Psoas muscle (tissue), 8 donors: ENCODE data around the gene EHMT1. TPM values are rescaled to one million over a fixed set of nuclear protein-coding genes. Genes with fewer than 3 reads are reported as not detected.
"Not testable (repeated sequence)": the region's sequence is repeated elsewhere in the genome, so short reads cannot be mapped to it uniquely, and the experiment has no call there.

Experiments
- ATAC-seq, 4 donors: fragments of 200-7000 bp; cut with Tn5 transposase; one replicate each; pipeline ENCODE4 v1.9.1; 2020; ENCODE audit warnings: moderate library complexity in 3 of 4, mild to moderate bottlenecking in 2 of 4
- DNase-seq, 2 donors: peaks; one replicate each; pipeline ENCODE4 v3.0.0-alpha.2; 2020
- H3K27ac ChIP-seq: fragments of 200-600 bp; one replicate; pipeline ENCODE4 v1.8.0; 2022
- H3K27me3 ChIP-seq, 3 donors: fragments of 200-600 bp in 1 of 3; one replicate each; pipeline versions ENCODE4 v1.6.1 to v1.8.0; 2013 to 2022; ENCODE audit warnings: low read length in 2 of 3, mild to moderate bottlenecking in 2 of 3, moderate library complexity in 1 of 3; ENCODE audit not compliant: insufficient read depth in 3 of 3
- H3K36me3 ChIP-seq, 2 donors: fragments of 200-600 bp in 1 of 2; one replicate each; pipeline versions ENCODE4 v1.6.1 to v1.8.0; 2013 to 2022; ENCODE audit warnings: low read depth in 1 of 2, mild to moderate bottlenecking in 1 of 2, moderate library complexity in 1 of 2; ENCODE audit not compliant: insufficient read depth in 1 of 2
- H3K4me1 ChIP-seq: fragments of 200-600 bp; one replicate; pipeline ENCODE4 v1.8.0; 2022
- H3K4me3 ChIP-seq: fragments of 200-600 bp; one replicate; pipeline ENCODE4 v1.8.0; 2022; ENCODE audit warnings: mild to moderate bottlenecking
- H3K9me3 ChIP-seq: fragments of 200-600 bp; one replicate; pipeline ENCODE4 v1.8.0; 2022
- WGBS, 3 donors: extraction: QIAGEN DNeasy Blood & Tissue Kit; methylation state at CpG; one replicate each; pipeline versions ENCODE4 v1.1.6 to v1.1.7; 2013; 5-methylcytosine and 5-hydroxymethylcytosine counted together
- intact Hi-C, 2 donors: fragments of 100-400 bp; cut with DNase I; formaldehyde crosslinking; loops; one replicate each; pipeline versions ENCODE4 v1.11.0 to v1.14.2; 2022
- polyA plus RNA-seq, 3 donors: library from polyadenylated mRNA; stranded (reverse); fragments of 200-250 nt; gene quantifications; one replicate each; pipeline ENCODE4 v1.2.3, GENCODE V29; 2013
- total RNA-seq, 4 donors: library from RNA; stranded (reverse); fragmentation: NEBNext Ultra II Directional in 2 of 4; extraction: Animal tissue kit (Norgen Biotek cat#: 25700) in 2 of 4; gene quantifications; one replicate each; pipeline versions ENCODE4 v1.2.1 to v1.2.4, GENCODE V29; 2021 to 2023
- TF ChIP-seq, protein P1 (sequence below): fragments of 200-600 bp; IDR thresholded peaks from one replicate; pipeline ENCODE4 v1.8.0; 2022; ENCODE audit warnings: antibody characterized with exemption
- donor health status: healthy with polysubstance abuse.
- donor health status: DM: no; HTN: no; CAD: no; lungs with moderate emphysema.
- donor health status: Bipolar disorder and iron deficiency.
- donor health status: healthy.
- donor health status: DM: yes; HTN: yes; CAD: no.
- donor health status: DM: no; HTN: no; CAD: no.
- donor health status: DM: no; HTN: no; CAD: no.
- donor health status: DM: yes; HTN: yes; CAD: no.

The EHMT1 gene
- total and polyA plus RNA-seq, 7 donors: 29.0 to 49.6 (median 31.2) TPM

GRCh38 chr9:137804908-137805630, 186.3 kb downstream of the EHMT1 start:
- intact Hi-C loops: no loop called here
- 91 to 94% (median 92%) methylated on average over 14 of the region's 14 CpGs for WGBS, 3 donors
- H3K36me3 ChIP-seq: peaks cover 0 to 48% of the 10 kb centered on the region in 2 donors

DNA sequence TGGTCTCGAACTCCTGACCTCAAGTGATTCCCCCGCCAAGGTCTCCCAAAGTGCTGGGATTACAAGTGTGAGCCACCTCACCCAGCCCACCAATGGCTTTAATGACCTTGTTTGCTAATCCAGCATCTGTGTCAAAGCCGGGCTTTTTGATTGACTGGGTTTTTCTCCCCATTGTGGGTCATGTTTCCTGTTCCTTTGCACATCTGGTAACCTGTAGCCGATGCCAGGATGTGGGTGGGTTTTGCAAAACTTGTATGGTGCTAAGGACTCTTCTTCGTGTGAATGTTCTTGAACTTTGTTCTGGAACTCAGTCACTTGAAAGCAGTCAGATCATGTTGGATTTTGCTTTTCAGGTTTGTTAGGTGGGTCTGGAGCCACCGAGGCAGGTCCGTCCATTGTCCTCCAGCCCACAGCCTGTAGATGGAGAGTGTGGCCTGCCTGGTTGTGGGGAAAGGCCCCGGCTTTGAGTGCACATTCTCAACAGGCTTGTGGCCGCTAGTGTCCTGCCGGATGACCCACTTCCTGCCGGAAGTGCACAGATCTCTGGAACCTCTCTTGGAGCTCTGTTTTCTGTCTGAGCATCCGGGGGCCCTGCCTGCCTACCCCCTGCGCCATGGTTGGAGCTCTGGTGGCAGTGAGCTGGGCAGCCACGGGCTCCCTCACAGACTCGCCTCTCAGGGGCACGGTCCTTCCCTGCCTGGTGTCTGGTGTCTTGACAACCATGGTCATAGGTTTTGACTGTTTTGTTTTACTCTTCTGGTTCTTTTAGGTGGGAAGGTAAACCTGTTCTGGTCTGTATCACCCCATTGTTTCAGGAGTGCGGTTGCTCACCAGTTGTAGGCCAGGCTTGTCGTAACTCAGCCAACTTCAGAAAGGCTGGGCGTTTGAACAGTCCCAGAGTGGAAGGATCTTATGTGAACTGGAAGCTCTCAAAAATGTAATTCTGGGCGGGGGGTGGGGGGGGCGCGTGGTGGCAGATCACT, 189.2 kb downstream of the EHMT1 start:
- TF ChIP-seq, protein P1, sequence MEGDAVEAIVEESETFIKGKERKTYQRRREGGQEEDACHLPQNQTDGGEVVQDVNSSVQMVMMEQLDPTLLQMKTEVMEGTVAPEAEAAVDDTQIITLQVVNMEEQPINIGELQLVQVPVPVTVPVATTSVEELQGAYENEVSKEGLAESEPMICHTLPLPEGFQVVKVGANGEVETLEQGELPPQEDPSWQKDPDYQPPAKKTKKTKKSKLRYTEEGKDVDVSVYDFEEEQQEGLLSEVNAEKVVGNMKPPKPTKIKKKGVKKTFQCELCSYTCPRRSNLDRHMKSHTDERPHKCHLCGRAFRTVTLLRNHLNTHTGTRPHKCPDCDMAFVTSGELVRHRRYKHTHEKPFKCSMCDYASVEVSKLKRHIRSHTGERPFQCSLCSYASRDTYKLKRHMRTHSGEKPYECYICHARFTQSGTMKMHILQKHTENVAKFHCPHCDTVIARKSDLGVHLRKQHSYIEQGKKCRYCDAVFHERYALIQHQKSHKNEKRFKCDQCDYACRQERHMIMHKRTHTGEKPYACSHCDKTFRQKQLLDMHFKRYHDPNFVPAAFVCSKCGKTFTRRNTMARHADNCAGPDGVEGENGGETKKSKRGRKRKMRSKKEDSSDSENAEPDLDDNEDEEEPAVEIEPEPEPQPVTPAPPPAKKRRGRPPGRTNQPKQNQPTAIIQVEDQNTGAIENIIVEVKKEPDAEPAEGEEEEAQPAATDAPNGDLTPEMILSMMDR: no peak

More at GRCh38 chr9:137804908-137805630, 186.3 kb downstream of the EHMT1 start:
- ATAC-seq (peak in 1 of 4 donors; percentile 42), DNase-seq (no peak)
- TF ChIP-seq, protein P1: no peak
- Histone ChIP-seq H3K4me1 (no peaks in the 10 kb centered on the region), H3K4me3 (no peak overlapping the region), H3K27ac (no peak overlapping the region), H3K27me3 (no peaks in the 10 kb centered on the region), H3K9me3 (no peaks in the 10 kb centered on the region)

GRCh38 chr9:137809040-137809576, 190.3 kb downstream of the EHMT1 start:
- Histone ChIP-seq H3K36me3 (peaks cover 3 to 38% of the 10 kb centered on the region in 2 donors), H3K4me3 (no peak overlapping the region), H3K27ac (no peak overlapping the region), H3K4me1 (no peaks in the 10 kb centered on the region), H3K9me3 (no peaks in the 10 kb centered on the region), H3K27me3 (no peaks in the 10 kb centered on the region)
- intact Hi-C loops: no loop called here
- ATAC-seq: no peak
- 91 to 93% (median 92%) methylated on average over 20 to 23 of the region's 23 CpGs for WGBS, 3 donors
- DNase-seq: no peak
- TF ChIP-seq, protein P1: no peak

More for the DNA sequence above, 189.2 kb downstream of the EHMT1 start:
- no peaks in the 10 kb centered on the region for H3K4me1 ChIP-seq
- H3K36me3 ChIP-seq: peaks cover 0 to 38% of the 10 kb centered on the region in 2 donors
- ATAC-seq: no peak
- no peaks in the 10 kb centered on the region for H3K9me3 ChIP-seq
- H3K4me3 ChIP-seq: no peak overlapping the region
- H3K27ac ChIP-seq: no peak overlapping the region
- intact Hi-C loops: no loop called here
- WGBS, 3 donors: 86 to 90% (median 89%) methylated on average over 22 of the region's 22 CpGs
- no peak for DNase-seq
- H3K27me3 ChIP-seq: no peaks in the 10 kb centered on the region

DNA sequence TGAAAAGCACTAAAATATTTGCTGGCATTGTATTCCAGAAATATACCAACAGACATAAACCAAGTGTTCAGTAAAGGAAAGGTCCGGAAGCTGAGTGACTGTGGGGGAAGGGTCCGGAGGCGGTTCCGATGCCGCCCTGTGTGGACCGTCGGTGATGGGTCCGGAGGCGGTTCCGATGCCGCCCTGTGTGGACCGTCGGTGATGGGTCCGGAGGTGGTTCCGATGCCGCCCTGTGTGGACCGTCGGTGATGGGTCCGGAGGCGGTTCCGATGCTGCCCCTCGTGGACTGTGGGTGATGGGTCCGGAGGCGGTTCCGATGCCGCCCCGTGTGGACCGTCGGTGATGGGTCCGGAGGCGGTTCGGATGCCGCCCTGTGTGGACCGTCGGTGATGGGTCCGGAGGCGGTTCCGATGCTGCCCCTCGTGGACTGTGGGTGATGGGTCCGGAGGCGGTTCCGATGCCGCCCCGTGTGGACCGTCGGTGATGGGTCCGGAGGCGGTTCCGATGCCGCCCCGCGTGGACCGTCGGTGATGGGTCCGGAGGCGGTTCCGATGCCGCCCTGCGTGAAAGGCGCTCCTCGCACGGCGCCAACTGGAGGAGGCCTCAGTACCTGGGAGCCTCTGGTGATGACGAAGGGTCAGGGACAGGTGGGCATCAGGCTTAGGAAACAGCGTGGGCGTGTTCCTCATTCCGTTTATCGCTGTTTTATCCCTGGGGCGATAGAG, 191.1 kb downstream of the EHMT1 start:
- ATAC-seq, H3K4me1 ChIP-seq, intact Hi-C loops, H3K4me3 ChIP-seq, H3K27ac ChIP-seq, H3K27me3 ChIP-seq, H3K9me3 ChIP-seq, DNase-seq: not testable (repeated sequence)
- H3K36me3 ChIP-seq: peaks cover 6 to 44% of the 10 kb centered on the region in 2 donors
- WGBS, 3 donors: 97 to 99% (median 98%) methylated on average over 63 to 69 of the region's 69 CpGs
